ENCODE results near the gene SLC8A1. TPM values are rescaled to one million over a fixed set of nuclear protein-coding genes. Genes with fewer than 3 reads are reported as not detected.
A peak's percentile ranks its signal among the peaks of the same experiment; 100 is the strongest.

SLC8A1 gene
- total RNA-seq, 1 donor = 39.1 TPM

DNA sequence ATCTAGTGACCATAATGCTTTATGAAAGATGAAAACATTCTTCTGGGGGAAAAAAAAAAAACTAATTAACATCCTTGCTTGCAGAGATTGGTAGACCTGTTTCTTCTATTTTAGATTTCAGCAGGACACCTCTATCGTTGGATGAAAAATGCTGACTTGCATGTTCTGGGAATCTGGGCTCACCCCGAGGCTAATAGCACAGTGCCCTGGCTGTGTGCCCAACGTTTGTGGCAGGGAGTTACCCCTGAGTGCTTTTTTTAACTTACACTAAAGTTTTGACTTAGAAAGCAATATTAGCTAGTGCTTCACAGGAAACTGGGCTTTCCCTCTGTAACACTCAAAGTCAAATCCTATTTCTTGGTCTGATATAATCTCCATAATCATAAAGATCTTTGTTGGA, 233.2 kb downstream of the SLC8A1 start:
- DNase-seq (ENCODE audit: low read depth) = peak; percentile 43
- no peak overlapping the region for H3K4me3 ChIP-seq (ENCODE audit: low read depth, low read length)
- TF ChIP-seq, protein P1, sequence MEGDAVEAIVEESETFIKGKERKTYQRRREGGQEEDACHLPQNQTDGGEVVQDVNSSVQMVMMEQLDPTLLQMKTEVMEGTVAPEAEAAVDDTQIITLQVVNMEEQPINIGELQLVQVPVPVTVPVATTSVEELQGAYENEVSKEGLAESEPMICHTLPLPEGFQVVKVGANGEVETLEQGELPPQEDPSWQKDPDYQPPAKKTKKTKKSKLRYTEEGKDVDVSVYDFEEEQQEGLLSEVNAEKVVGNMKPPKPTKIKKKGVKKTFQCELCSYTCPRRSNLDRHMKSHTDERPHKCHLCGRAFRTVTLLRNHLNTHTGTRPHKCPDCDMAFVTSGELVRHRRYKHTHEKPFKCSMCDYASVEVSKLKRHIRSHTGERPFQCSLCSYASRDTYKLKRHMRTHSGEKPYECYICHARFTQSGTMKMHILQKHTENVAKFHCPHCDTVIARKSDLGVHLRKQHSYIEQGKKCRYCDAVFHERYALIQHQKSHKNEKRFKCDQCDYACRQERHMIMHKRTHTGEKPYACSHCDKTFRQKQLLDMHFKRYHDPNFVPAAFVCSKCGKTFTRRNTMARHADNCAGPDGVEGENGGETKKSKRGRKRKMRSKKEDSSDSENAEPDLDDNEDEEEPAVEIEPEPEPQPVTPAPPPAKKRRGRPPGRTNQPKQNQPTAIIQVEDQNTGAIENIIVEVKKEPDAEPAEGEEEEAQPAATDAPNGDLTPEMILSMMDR (IDR thresholded peaks at IDR 0.05; ENCODE audit: insufficient read depth, low read length) = no peak

DNA sequence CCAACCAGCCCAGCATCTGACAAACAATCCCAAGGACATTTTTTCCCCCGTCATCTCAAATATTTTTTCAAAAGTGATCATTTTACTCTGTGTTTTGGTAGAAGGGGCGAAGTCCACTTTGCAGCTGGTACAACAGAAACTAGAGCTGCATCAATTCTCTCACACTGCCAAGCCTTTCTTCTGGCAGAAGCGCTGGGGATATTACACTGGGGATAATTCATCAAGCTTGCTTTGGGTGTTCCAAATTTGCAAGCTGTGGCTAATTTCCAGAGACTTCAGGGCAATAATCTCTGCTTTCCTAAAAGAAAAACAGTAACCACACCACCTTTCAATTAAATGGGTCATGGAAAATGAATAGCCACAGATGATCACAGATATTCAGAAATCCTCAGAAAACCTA, 238.3 kb downstream of the SLC8A1 start:
- H3K4me3 ChIP-seq (ENCODE audit: low read depth, low read length) = no peak overlapping the region
- peak; percentile 54 for DNase-seq (ENCODE audit: low read depth)
- TF ChIP-seq, protein P1 (IDR thresholded peaks at IDR 0.05; ENCODE audit: insufficient read depth, low read length) = no peak

DNA sequence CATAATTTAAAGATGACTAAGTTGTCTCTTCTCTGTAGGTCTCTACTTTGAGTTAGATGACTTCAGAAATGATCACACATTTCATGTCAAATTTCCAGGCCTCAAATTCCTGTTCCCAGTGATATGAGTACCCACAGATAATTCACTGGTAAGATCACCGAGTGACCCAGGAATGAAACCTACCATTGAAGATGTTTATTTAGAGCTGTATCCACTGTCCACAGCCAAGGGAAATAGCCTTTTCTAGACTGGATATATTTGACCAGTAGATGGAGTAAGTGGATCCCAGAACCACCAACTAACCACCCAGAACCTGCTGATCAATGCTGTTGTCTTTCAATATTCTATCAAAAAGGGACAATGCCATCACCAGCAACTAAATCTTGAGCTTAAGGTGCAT, 238.8 kb downstream of the SLC8A1 start:
- TF ChIP-seq, protein P1 (IDR thresholded peaks at IDR 0.05; ENCODE audit: insufficient read depth, low read length) = peak; percentile 63
- no peak overlapping the region for H3K4me3 ChIP-seq (ENCODE audit: low read depth, low read length)
- DNase-seq (ENCODE audit: low read depth) = peak; percentile 63

DNA sequence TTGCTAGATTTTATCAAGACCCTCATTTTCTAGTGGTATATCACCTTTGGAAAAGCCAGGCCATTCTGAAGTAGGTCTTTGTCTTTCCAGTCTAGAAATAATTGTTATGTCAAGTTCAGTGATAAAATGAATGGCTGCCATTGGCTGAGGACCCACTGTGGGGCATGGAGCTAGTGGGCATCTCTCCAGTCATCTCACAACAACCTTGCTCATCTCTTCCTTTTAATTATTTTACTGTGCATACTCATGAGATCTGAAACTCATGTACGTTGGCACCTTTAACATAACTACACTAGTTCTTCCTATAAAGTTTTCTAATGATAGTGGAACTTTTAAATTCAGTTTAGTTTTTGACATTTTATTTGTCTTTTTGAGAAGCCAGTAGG, 240.9 kb downstream of the SLC8A1 start:
- TF ChIP-seq, protein P1 (IDR thresholded peaks at IDR 0.05; ENCODE audit: insufficient read depth, low read length) = no peak
- no peak for DNase-seq (ENCODE audit: low read depth)
- no peak overlapping the region for H3K4me3 ChIP-seq (ENCODE audit: low read depth, low read length)

DNA sequence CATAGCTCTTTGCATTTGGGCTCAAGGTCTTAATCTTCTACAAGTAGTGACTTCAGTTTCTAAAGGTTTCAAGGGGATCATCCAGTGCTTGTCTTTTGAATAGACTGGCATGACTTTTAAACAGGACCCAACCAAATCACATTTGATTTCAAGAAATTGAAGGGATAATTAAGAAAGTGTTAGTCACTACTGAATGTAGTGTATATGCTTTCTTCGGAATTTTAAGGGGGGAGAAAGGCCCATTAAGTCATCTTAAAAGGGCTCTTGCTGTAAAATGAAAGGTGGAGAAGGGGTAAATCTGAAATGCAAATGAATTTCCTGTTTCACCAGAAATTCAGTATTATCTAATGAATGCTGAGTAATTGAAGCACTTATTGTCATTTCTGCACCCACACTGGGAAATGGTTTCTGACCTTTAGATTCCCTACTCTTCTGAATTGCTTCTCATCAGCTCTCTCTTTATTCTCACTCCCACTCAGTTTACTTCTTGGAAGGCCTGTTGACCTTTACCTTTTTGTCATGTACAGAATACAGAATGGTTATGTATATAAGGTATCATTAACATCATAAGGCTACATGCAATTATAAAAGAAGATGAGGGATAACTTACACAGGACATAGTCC, 241.4 kb downstream of the SLC8A1 start:
- TF ChIP-seq, protein P1 (IDR thresholded peaks at IDR 0.05; ENCODE audit: insufficient read depth, low read length) = no peak
- H3K4me3 ChIP-seq (ENCODE audit: low read depth, low read length) = no peak overlapping the region
- no peak for DNase-seq (ENCODE audit: low read depth)

DNA sequence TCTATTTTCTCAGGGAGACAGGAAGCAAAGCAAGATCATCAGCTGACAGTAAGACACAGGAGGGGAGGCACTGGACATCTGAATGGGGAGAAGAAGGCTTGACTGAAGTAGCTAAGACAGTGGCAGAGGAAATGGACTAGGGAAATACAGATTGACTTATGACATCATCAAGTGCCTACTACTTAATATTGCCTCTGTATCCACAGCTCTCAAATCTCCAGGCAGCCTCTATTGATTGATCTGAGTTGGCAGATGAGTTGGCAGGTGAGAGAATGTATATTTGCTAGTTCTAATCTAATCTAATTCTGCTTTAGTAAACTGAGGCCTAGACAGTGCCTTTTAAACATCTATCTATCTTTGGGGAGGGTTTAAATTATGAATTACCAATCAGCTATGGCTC, 242.1 kb downstream of the SLC8A1 start:
- H3K4me3 ChIP-seq (ENCODE audit: low read depth, low read length) = no peak overlapping the region
- TF ChIP-seq, protein P1 (IDR thresholded peaks at IDR 0.05; ENCODE audit: insufficient read depth, low read length) = no peak
- no peak for DNase-seq (ENCODE audit: low read depth)

DNA sequence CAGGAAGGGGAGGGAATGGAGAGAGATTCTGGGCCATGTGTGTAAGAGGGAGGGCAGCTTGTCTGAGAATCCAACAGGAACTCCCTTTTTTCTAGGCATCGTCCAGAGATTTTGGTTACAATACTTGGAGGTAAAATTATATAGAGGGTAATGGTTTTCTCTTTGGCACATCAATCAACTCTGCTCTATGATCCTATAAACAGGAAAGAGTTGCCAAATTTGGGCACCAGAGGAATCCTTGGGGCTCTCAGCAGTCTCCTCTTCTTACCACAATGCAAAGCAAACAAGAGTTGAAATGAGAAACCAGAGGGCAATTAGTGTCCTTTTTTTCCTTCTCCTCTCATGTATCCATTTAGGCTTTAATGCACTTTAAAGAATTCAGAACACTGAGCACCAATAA, 243.4 kb downstream of the SLC8A1 start:
- H3K4me3 ChIP-seq (ENCODE audit: low read depth, low read length) = no peak overlapping the region
- TF ChIP-seq, protein P1 (IDR thresholded peaks at IDR 0.05; ENCODE audit: insufficient read depth, low read length) = no peak
- no peak for DNase-seq (ENCODE audit: low read depth)
